Measurements from ENCODE around the gene NYNRIN. TPM values are rescaled to one million over a fixed set of nuclear protein-coding genes. Genes with fewer than 3 reads are reported as not detected.

NYNRIN gene
- total RNA-seq, 4 donors from 2014 or later, result 6.9 to 19.9 (median 11.5) TPM

DNA sequence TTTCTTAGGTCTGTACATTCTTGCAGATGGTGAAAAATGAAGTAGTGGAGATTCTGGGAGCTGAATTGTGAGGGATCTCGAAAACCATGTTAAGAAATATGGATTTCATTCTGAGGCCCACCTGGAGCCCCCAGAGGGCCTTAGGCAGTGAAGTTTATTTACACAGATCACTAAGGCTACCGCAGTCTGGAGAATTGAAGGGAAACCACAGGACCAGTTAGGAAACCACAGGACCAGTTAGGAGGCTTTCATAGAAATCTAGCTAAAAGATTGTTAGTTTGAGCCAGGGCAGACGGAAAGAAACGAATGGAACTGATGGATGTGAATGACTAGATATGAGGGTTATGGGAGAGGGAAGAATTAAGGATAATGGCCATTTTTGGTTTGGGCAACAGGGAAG, 23.5 kb downstream of the NYNRIN start:
- no peak for ATAC-seq
- 50 to 59% methylated on average over 3 of the region's 4 CpGs for WGBS, 2 donors (ENCODE audit: low coverage in 1 of 2)
- no peaks in the 10 kb centered on the region for H3K9me3 ChIP-seq
- peaks cover 37% of the 10 kb centered on the region for H3K27me3 ChIP-seq
- H3K27ac ChIP-seq, result no peak overlapping the region
- TF ChIP-seq CTCF (IDR thresholded peaks at IDR 0.05), result no peak
- no peak for TF ChIP-seq EP300 (IDR thresholded peaks at IDR 0.05)
- TF ChIP-seq POLR2AphosphoS5 (IDR thresholded peaks at IDR 0.05), result no peak
- TF ChIP-seq POLR2A (IDR thresholded peaks at IDR 0.05), result no peak
- no peaks in the 10 kb centered on the region for H3K36me3 ChIP-seq
- H3K4me3 ChIP-seq, result no peak overlapping the region
- H3K4me1 ChIP-seq, result peaks cover 0 to 13% (median 4%) of the 10 kb centered on the region in 3 donors

DNA sequence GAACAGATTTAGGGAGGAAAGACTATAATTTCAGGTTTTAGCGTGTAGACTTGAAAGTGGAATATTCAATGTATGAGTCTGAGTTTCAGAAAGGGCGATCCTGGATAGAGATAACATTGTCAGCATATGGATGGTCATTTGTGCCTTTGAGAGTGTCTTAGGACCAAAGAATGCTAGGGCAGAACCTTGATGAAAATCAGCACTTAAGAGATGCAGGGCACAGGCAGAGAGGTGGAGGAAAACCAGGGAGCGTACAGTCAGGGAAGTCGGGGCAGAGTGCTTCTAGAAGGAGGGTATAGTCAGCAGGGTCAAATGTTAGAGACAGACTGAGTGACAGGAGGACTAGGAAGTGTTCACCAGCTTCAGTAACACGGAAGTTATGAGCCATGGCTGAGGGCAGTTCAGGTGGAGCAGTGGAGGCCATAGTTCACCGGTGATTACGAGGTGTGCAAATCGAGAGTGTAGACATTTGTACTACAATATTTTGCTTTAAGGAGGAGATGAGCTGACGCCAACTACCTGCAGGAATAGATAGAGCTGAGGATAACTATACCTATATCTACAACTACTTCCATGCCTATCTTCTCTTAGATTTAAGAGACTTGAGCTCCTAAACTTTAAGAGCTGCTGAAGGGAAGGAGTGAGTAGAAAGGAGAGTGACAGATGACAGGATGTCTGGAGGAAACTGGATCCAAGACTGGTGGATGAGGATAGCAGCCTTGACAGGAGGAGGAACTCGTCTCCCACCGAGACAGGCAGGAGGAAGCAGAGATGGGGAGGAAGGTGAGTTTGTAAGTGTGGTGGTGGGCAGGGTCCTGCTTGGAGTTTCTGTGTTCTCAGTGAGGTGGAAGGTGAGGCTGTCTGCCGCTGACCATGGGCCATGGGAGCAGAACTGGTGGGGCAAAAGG, 24.1 kb downstream of the NYNRIN start:
- no peak for ATAC-seq
- no peak overlapping the region for H3K4me3 ChIP-seq
- H3K4me1 ChIP-seq, result peaks cover 0 to 13% (median 4%) of the 10 kb centered on the region in 3 donors
- H3K9me3 ChIP-seq, result no peaks in the 10 kb centered on the region
- peaks cover 37% of the 10 kb centered on the region for H3K27me3 ChIP-seq
- H3K36me3 ChIP-seq, result no peaks in the 10 kb centered on the region
- no peak for TF ChIP-seq EP300 (IDR thresholded peaks at IDR 0.05)
- no peak for TF ChIP-seq POLR2AphosphoS5 (IDR thresholded peaks at IDR 0.05)
- TF ChIP-seq POLR2A (IDR thresholded peaks at IDR 0.05), result no peak
- WGBS, 2 donors (ENCODE audit: low coverage in 1 of 2), result 76 to 81% methylated on average over 10 to 12 of the region's 12 CpGs
- H3K27ac ChIP-seq, result no peak overlapping the region

DNA sequence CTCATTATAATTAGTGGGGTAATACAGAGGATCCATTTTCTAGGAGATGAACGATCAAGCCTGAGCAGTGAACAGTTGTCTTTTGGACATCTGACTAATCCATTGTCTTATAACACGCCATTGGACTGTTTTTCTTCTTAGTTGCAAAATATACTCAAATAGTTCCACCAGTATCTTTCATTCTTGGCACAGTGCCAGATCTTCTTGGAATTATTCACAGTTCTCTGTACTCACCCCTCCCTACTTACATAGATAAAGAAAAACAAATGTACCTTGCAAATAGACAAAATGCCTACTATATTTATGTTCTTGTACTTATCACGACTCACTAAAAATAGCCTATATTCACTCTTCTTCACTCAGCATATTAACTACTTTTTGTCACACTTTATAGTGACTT, 26.9 kb downstream of the NYNRIN start:
- Histone ChIP-seq H3K36me3 (no peaks in the 10 kb centered on the region), H3K4me1 (peaks cover 0 to 20% (median 10%) of the 10 kb centered on the region in 3 donors), H3K27me3 (peaks cover 25% of the 10 kb centered on the region), H3K27ac (peak overlapping the region in 3 of 4 donors; percentile 33 to 54 (median 42)), H3K9me3 (no peaks in the 10 kb centered on the region), H3K4me3 (no peak overlapping the region)
- 19 to 30% methylated on average over 3 of the region's 3 CpGs for WGBS, 2 donors (ENCODE audit: low coverage in 1 of 2)
- ATAC-seq, result peak; percentile 6
- TF ChIP-seq EP300 (IDR thresholded peaks at IDR 0.05) (no peak), CTCF (IDR thresholded peaks at IDR 0.05) (no peak), POLR2AphosphoS5 (IDR thresholded peaks at IDR 0.05) (peak; percentile 4), POLR2A (IDR thresholded peaks at IDR 0.05) (no peak)

- peaks cover 3 to 26% (median 11%) of the 10 kb centered on the region in 3 donors for H3K4me1 ChIP-seq
- no peak for ATAC-seq
- peaks cover 0 to under 1% of the 10 kb centered on the region in 2 donors for H3K36me3 ChIP-seq
- TF ChIP-seq CTCF (IDR thresholded peaks at IDR 0.05) (no peak), POLR2AphosphoS5 (IDR thresholded peaks at IDR 0.05) (no peak), POLR2A (IDR thresholded peaks at IDR 0.05) (no peak), EP300 (IDR thresholded peaks at IDR 0.05) (no peak)
- no peak overlapping the region for H3K4me3 ChIP-seq
- H3K27me3 ChIP-seq, result peaks cover 20% of the 10 kb centered on the region
- peak overlapping the region in 1 of 4 donors; percentile 54 for H3K27ac ChIP-seq
- H3K9me3 ChIP-seq, result no peaks in the 10 kb centered on the region
- WGBS, 2 donors (ENCODE audit: low coverage in 1 of 2), result 94% methylated on average over 2 of the region's 2 CpGs; no CpG with 5 or more reads in 1 of the 2 donors
Observed at GRCh38 chr14:24426150-24426911, 27.5 kb downstream of the NYNRIN start.

DNA sequence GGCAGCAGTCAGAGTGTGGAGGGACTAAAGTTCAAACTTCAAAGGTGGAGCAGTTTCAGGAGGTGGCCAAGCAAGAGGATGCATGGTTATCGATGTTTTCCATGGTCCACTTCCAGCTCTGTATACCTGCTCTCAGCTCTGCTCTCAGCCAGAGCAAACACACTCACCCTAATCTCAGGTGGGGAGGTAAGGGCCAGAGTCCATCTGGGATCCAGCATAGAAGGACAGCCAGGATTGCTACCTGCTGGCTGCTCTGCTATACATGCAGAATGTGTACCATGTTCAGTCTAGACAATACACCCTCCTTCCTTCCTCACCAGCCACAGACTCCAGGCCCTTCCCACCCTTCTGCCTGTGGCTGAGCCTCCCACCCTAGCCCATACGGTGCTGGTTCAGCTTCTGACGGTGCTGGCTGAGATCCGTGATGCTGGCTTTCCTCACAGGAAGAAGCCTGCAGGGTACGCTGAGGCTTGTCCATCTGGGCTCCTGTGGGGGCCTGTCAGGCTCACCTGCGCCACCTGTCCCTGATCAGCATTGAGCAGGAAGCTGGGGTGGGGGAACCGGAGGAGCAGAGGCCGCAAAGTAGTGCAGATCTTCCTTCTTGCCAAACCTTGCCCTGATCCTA, 28.2 kb downstream of the NYNRIN start:
- Histone ChIP-seq H3K9me3 (no peaks in the 10 kb centered on the region), H3K36me3 (peaks cover 0 to 8% of the 10 kb centered on the region in 2 donors), H3K4me3 (no peak overlapping the region), H3K27me3 (peaks cover 13% of the 10 kb centered on the region), H3K4me1 (peaks cover 4 to 33% (median 18%) of the 10 kb centered on the region in 3 donors), H3K27ac (peak overlapping the region in 1 of 4 donors; percentile 6)
- TF ChIP-seq CTCF (IDR thresholded peaks at IDR 0.05) (no peak), POLR2AphosphoS5 (IDR thresholded peaks at IDR 0.05) (no peak), EP300 (IDR thresholded peaks at IDR 0.05) (no peak), POLR2A (IDR thresholded peaks at IDR 0.05) (no peak)
- ATAC-seq, result no peak
- 75 to 88% methylated on average over 1 to 3 of the region's 8 CpGs for WGBS, 2 donors (ENCODE audit: low coverage in 1 of 2)
